MM.1S (cell line): ENCODE measurements around the gene COL2A1.

Experiments
- DNase-seq: peaks from one replicate; pipeline ENCODE4 v3.0.0-alpha.2; 2015
- H2AFZ ChIP-seq: fragments of 300-600 bp; sonication (generic); 2 replicates; pipeline ENCODE4 v1.6.0; 2016; ENCODE audit warnings: antibody characterized with exemption, low read length
- H3F3A ChIP-seq: fragments of 300-600 bp; sonication (generic); 2 replicates; pipeline ENCODE4 v1.6.1; 2016; ENCODE audit warnings: mild to moderate bottlenecking, antibody characterized with exemption, low read length, moderate library complexity, mixed read lengths; ENCODE audit not compliant: insufficient read depth
- H3K27ac ChIP-seq: fragments of 300-600 bp; sonication (generic); 2 replicates; pipeline ENCODE4 v1.5.1; 2016; ENCODE audit warnings: mild to moderate bottlenecking, low read length
- H3K27me3 ChIP-seq: fragments of 300-600 bp; sonication (generic); replicated peaks from 2 replicates; pipeline ENCODE4 v1.6.0; 2016; ENCODE audit warnings: low read length; ENCODE audit not compliant: insufficient read depth
- H3K36me3 ChIP-seq: fragments of 300-600 bp; sonication (generic); replicated peaks from 2 replicates; pipeline ENCODE4 v1.6.1; 2016; ENCODE audit warnings: mild to moderate bottlenecking, low read length, mixed read lengths; ENCODE audit not compliant: insufficient read depth
- H3K4me1 ChIP-seq: fragments of 300-600 bp; sonication (generic); 2 replicates; pipeline ENCODE4 v1.6.1; 2016; ENCODE audit warnings: low read length, mixed read lengths
- H3K4me2 ChIP-seq: fragments of 300-600 bp; sonication (generic); 2 replicates; pipeline ENCODE4 v1.6.0; 2016; ENCODE audit warnings: low read depth, low read length
- H3K4me3 ChIP-seq: fragments of 300-600 bp; sonication (generic); 2 replicates; pipeline ENCODE4 v1.5.1; 2016; ENCODE audit warnings: low read length, mixed read lengths
- H3K79me2 ChIP-seq: fragments of 300-600 bp; sonication (generic); 2 replicates; pipeline ENCODE4 v1.6.1; 2016; ENCODE audit warnings: mixed run types, low read length, mixed read lengths
- H3K9ac ChIP-seq: fragments of 300-600 bp; sonication (generic); 2 replicates; pipeline ENCODE4 v1.6.1; 2016; ENCODE audit warnings: low read length, mixed read lengths
- H3K9me2 ChIP-seq: fragments of 300-600 bp; sonication (generic); replicated peaks from 2 replicates; pipeline ENCODE4 v1.6.1; 2016; ENCODE audit warnings: mild to moderate bottlenecking, low read length, mixed read lengths; ENCODE audit not compliant: insufficient read depth
- H3K9me3 ChIP-seq: fragments of 300-600 bp; sonication (generic); replicated peaks from 2 replicates; pipeline ENCODE4 v1.6.1; 2016; ENCODE audit warnings: mild to moderate bottlenecking, low read length, mixed read lengths; ENCODE audit not compliant: insufficient read depth
- H4K20me1 ChIP-seq: fragments of 300-600 bp; sonication (generic); 2 replicates; pipeline ENCODE4 v1.6.1; 2016; ENCODE audit warnings: mild to moderate bottlenecking, low read length, moderate library complexity, mixed read lengths; ENCODE audit not compliant: insufficient read depth
- EZH2 ChIP-seq: fragments of 300-600 bp; sonication (generic); optimal IDR thresholded peaks from 2 replicates; pipeline ENCODE3; 2017; ENCODE audit warnings: low read depth, mild to moderate bottlenecking, antibody characterized with exemption, low read length, mixed read lengths
- EZH2phosphoT487 ChIP-seq: fragments of 300-600 bp; sonication (generic); IDR thresholded peaks from 2 replicates; pipeline ENCODE4 v1.6.1; 2018; ENCODE audit warnings: antibody characterized with exemption, low read length
- TF ChIP-seq, protein P1 (sequence below): fragments of 300-600 bp; sonication (generic); IDR thresholded peaks from 2 replicates; pipeline ENCODE4 v1.5.1; 2016; ENCODE audit warnings: antibody characterized with exemption, low read length, mixed read lengths

COL2A1 gene

GRCh38 chr12:48005001-48005749 lies 899 bp upstream of the COL2A1 start:
- Histone ChIP-seq H3K9me3 (no peaks in the 10 kb centered on the region), H3K4me2 (no peak overlapping the region), H3K4me3 (no peak overlapping the region), H3K9me2 (no peaks in the 10 kb centered on the region), H3K4me1 (peaks cover 6% of the 10 kb centered on the region; the same call in 1 of the 2 replicates), H3K27ac (no peak overlapping the region), H2AFZ (no peak overlapping the region), H3K36me3 (no peaks in the 10 kb centered on the region), H3K27me3 (peaks cover 56% of the 10 kb centered on the region), H3K79me2 (no peaks in the 10 kb centered on the region), H3K9ac (no peak overlapping the region), H3F3A (no peaks in the 10 kb centered on the region), H4K20me1 (no peaks in the 10 kb centered on the region)
- TF ChIP-seq EZH2phosphoT487 (no peak), EZH2 (no peak)
- TF ChIP-seq, protein P1, sequence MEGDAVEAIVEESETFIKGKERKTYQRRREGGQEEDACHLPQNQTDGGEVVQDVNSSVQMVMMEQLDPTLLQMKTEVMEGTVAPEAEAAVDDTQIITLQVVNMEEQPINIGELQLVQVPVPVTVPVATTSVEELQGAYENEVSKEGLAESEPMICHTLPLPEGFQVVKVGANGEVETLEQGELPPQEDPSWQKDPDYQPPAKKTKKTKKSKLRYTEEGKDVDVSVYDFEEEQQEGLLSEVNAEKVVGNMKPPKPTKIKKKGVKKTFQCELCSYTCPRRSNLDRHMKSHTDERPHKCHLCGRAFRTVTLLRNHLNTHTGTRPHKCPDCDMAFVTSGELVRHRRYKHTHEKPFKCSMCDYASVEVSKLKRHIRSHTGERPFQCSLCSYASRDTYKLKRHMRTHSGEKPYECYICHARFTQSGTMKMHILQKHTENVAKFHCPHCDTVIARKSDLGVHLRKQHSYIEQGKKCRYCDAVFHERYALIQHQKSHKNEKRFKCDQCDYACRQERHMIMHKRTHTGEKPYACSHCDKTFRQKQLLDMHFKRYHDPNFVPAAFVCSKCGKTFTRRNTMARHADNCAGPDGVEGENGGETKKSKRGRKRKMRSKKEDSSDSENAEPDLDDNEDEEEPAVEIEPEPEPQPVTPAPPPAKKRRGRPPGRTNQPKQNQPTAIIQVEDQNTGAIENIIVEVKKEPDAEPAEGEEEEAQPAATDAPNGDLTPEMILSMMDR: no peak
- DNase-seq: no peak

DNA sequence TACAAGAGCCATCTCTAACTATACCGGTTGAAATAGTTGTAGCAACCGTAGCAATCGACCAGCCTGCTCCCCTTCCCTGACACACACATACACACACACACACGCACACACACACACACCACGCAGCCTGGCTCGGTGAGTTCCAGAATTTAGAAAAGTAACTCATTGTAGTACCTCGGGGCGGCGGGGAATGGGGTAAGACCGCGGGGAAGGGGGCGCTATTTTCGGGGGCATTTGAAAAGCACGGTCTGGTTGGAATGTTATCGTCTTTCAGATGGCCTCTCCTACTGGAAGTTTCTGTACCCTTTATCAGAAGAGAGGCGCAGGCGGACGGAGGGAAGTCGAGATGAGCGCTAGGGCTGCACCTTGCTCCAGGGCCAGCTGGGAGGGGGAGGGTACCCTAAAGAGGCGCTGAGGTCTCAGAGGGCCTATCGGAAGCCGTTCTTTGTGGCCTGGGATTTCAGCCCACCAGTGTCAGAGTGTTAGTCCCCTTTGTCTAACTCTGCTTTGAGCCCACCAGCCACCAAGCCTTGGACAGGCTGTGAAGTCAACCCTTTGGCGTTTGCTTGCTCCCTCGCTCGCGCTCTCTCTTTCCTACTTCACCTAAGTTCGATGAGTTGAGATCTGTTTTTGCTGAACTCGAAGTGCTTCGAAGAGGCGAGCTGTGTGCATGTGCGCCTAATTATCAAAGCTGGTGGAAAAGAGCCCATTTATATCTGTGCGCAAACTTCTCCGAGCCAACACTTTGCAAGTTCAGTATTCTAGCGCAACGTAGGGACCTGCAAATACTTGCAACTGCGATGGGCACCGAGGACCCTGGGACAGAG lies 837 bp downstream of the COL2A1 start:
- Histone ChIP-seq H3K27me3 (peaks cover 73% of the 10 kb centered on the region), H3K4me3 (0 out of 2 replicates have a peak overlapping the region, but pooled peaks have one; percentile 5)

DNA sequence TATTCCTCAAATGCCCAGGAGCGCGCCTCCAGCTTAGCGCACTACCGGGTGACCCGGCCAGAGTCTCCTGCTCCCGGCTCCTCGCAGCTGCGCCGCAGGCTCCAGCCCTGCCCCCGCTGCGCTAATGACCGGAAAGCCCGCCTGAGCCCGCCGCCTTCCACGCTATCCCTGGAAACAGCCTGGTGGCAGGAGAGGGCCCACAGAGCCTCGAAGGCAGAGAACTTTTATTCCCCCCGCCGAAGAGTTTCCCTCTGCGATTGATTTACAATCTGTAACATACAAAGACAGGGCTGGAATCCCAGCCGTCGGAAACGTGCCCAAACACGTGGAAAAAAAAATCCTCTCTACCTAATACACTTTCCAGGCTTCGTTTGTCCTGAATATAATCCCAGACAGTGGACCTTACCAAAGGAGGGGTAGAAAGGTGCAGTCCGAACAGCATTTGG lies 1.5 kb downstream of the COL2A1 start:
- DNase-seq: no peak
- H4K20me1 ChIP-seq: no peaks in the 10 kb centered on the region
- H3F3A ChIP-seq: no peaks in the 10 kb centered on the region
- H3K36me3 ChIP-seq: no peaks in the 10 kb centered on the region
- peak; percentile 97 for TF ChIP-seq EZH2
- TF ChIP-seq, protein P1: no peak
- 0 out of 2 replicates have a peak, but pooled peaks have one; percentile 80 for TF ChIP-seq EZH2phosphoT487
- H3K9ac ChIP-seq: no peak overlapping the region
- H3K27me3 ChIP-seq: peaks cover 76% of the 10 kb centered on the region
- no peaks in the 10 kb centered on the region for H3K9me2 ChIP-seq
- peaks cover 6% of the 10 kb centered on the region; the same call in 1 of the 2 replicates for H3K4me1 ChIP-seq
- no peak overlapping the region for H2AFZ ChIP-seq
- H3K4me2 ChIP-seq: peak overlapping the region; percentile 89
- H3K79me2 ChIP-seq: no peaks in the 10 kb centered on the region
- H3K27ac ChIP-seq: no peak overlapping the region
- no peaks in the 10 kb centered on the region for H3K9me3 ChIP-seq
- no peak overlapping the region for H3K4me3 ChIP-seq

More for the DNA sequence above, 837 bp downstream of the COL2A1 start:
- no peaks in the 10 kb centered on the region for H4K20me1 ChIP-seq
- H3K36me3 ChIP-seq: no peaks in the 10 kb centered on the region
- H3K9me3 ChIP-seq: no peaks in the 10 kb centered on the region
- H3K79me2 ChIP-seq: no peaks in the 10 kb centered on the region
- H3K27ac ChIP-seq: no peak overlapping the region
- no peak for DNase-seq
- no peak overlapping the region for H2AFZ ChIP-seq
- peak; percentile 69 for TF ChIP-seq EZH2
- TF ChIP-seq, protein P1: no peak
- 0 out of 2 replicates have a peak, but pooled peaks have one; percentile 20 for TF ChIP-seq EZH2phosphoT487
- peak overlapping the region; percentile 89; the same call in 1 of the 2 replicates for H3K4me2 ChIP-seq
- no peaks in the 10 kb centered on the region for H3K9me2 ChIP-seq
- H3K9ac ChIP-seq: no peak overlapping the region
- H3K4me1 ChIP-seq: peaks cover 6% of the 10 kb centered on the region; the same call in 1 of the 2 replicates
- no peaks in the 10 kb centered on the region for H3F3A ChIP-seq
